Cardiac fibroblast (primary cell): ENCODE data around the gene ACBD4.

Source experiments
- DNase-seq, 2 donors: peaks; one replicate each; pipeline versions ENCODE4 v3.0.0 to v3.0.0-alpha.2; 2010; ENCODE audit warnings: low read depth in 2 of 2
- H3K4me3 ChIP-seq, 2 donors: replicated peaks in 1 of 2; 1 replicate in 1 of 2; 2 replicates in 1 of 2; pipeline ENCODE4 v1.5.1; 2011; ENCODE audit warnings: low read depth in 2 of 2, low read length in 2 of 2, mild to moderate bottlenecking in 2 of 2, moderate library complexity in 1 of 2
- TF ChIP-seq, protein P1 (sequence below): IDR thresholded peaks from one replicate; pipeline ENCODE4 v1.5.1; 2011; ENCODE audit warnings: low read depth, mild to moderate bottlenecking, low read length, inconsistent platforms

Gene ACBD4

DNA sequence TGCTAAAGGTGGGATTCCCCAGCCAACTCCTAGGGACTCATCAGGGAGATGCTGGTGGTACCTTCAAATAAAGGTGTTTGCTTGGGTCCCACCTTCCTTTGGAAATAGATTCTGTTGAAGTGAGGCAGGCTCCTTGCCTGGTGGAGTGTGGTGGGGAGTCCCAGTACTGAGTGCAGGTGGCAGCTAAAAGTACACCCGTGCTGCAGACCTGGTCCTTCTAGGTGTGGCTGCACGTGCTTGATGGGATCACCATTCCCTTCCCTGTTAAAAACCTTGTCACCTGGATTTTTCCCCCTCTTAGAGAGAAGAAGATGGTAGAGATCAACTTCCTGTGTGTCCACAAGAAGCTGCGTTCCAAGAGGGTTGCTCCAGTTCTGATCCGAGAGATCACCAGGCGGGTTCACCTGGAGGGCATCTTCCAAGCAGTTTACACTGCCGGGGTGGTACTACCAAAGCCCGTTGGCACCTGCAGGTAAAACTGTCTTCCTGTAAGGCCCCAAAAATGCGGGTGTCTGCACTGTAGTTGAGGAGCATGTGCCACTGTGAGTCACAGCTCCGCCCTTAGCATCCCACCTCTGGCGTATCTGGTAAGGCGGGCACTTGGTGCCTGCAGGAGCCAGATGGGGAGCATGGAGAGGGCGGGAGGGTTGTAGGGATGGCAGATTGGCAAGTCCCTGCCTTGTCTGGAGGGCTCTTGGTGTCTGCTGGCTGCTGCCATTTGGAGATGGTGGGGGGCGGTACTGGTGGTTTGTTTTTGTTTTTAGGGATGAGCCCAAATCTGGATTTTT, 37.2 kb upstream of the ACBD4 start:
- no peak for DNase-seq
- TF ChIP-seq, protein P1, sequence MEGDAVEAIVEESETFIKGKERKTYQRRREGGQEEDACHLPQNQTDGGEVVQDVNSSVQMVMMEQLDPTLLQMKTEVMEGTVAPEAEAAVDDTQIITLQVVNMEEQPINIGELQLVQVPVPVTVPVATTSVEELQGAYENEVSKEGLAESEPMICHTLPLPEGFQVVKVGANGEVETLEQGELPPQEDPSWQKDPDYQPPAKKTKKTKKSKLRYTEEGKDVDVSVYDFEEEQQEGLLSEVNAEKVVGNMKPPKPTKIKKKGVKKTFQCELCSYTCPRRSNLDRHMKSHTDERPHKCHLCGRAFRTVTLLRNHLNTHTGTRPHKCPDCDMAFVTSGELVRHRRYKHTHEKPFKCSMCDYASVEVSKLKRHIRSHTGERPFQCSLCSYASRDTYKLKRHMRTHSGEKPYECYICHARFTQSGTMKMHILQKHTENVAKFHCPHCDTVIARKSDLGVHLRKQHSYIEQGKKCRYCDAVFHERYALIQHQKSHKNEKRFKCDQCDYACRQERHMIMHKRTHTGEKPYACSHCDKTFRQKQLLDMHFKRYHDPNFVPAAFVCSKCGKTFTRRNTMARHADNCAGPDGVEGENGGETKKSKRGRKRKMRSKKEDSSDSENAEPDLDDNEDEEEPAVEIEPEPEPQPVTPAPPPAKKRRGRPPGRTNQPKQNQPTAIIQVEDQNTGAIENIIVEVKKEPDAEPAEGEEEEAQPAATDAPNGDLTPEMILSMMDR: no peak
- no peak overlapping the region for H3K4me3 ChIP-seq

DNA sequence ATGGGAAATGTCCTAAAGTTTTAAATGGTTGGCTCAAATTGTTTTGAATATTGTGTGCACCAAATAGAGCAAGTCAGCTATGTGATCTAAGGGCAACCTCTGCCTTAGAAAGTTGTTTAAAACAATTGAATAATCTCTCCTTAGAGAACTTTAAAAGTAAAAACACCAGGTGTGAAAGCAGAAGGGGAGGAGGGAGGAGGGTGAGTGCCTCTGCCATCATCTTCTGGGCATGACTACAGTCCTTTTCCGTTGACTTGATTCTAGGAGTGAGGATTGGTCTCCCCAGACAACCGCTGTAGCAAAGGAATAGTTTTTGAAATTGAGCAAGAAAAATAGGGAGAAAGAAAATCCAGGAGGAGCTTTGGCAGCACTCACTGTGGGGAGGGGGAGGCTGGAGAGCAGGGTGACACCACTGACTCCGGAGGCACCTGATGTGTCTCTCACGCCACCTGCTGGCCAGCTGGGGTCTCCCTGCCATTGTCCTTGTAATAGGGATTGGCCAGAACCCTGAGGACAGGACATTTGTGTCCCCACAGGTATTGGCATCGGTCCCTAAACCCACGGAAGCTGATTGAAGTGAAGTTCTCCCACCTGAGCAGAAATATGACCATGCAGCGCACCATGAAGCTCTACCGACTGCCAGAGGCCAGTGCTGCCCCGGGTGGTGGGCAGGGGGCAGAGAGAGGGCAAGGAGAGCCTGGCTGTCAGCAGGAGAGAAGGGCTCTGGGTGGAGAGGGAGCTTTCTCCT, 36.4 kb upstream of the ACBD4 start:
- peak; percentile 68 to 82 for DNase-seq
- TF ChIP-seq, protein P1: peak; percentile 89

DNA sequence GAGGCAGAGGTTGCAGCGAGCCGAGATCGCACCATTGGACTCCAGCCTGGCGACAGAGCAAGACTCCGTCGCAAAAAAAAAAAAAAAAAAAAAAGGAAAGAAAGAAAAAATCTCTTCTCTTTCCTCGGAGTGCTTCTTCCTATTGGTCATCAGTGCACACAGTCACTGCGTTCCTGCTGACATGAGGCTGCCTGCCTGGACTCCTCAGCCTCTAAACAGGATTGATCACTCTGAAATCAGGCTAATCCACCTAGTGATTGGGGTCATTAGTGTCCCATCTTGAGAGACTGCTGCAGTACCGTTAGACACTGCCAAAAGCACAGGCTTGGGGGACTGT, 34.0 kb upstream of the ACBD4 start:
- H3K4me3 ChIP-seq: no peak overlapping the region
- DNase-seq: no peak
- TF ChIP-seq, protein P1: no peak

More for the DNA sequence above, 36.4 kb upstream of the ACBD4 start:
- no peak overlapping the region for H3K4me3 ChIP-seq

DNA sequence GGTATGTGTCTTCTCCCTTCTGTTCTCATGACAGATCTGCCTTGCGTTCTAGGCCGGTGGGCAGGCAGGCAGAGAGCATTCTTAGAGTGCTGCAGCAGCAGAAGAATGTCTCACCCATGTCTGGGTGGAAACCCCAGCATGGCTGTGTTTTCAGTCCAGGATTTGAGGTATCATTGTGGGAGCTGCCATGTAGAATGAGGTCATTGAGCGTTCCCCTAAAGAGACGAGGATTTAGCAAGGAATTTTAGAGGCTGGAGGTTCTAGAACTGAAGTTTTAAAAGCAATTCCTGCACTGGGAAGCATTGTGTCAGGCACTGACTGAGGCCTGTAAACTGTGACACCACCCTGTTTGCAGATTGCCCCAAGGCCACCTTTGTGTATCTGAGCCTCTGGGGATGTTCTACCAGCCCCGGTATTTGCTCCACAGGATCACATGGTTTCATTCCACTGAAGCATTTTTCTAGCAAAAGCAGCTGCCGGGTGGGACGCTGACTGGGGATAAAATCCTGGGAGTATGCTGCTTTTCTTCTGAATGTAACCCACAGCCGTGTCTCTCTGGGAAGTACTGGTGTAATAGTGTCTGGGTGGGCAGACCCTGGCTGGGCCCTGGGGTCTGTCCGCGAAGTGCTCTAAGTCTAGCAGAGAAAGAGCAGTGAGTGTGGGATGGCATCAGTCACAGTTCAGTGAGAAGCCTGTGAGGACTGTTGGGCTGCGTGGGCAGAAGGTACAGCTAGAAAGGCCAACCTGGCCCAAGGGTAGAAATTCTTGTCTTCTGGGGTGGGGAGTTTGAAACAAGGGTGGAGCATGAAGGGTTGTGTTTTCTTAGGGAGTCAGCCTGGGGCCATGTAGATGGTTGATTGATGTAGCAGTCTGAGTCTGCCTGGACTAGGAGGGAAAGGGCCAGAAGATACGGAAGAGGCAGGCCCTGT, 33.3 kb upstream of the ACBD4 start:
- no peak for DNase-seq
- TF ChIP-seq, protein P1: no peak
- no peak overlapping the region for H3K4me3 ChIP-seq

DNA sequence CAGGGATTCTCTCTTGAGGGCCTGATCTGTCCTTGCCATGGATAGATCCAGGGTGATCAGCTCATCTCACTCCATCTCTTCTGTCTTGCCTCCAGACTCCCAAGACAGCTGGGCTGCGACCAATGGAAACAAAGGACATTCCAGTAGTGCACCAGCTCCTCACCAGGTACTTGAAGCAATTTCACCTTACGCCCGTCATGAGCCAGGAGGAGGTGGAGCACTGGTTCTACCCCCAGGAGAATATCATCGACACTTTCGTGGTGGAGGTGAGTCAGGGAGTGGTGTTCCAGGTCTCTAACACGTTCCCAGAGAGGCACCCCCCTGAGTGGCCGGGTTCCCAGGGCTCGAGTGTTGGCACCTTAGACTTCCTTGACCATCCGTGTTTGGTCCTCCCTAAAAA, 32.6 kb upstream of the ACBD4 start:
- TF ChIP-seq, protein P1: no peak
- DNase-seq: no peak
- no peak overlapping the region for H3K4me3 ChIP-seq

DNA sequence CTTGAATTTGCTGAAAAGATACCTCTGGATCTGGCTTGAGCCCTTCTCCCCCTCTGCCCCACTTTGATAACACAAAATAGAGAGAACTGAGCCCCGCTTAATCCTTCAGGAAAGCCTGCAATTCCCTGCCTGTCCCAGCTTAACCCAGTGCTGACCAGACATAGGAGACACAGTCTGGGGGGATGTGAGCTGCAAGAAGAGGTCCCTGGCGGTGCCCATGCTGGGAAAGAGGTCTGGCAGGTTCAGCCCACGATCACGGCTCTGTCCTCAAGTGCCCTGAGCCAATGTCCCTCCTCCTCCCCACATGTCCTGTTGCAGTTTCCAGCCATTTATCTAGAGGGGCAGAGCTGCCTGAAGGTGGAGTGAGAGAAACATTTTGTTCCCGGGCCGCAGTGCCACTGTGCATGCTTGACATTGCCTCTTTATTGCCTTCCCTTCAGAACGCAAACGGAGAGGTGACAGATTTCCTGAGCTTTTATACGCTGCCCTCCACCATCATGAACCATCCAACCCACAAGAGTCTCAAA, 32.2 kb upstream of the ACBD4 start:
- TF ChIP-seq, protein P1: no peak
- no peak overlapping the region for H3K4me3 ChIP-seq
- no peak for DNase-seq
